Testis (tissue), 2 donors: ENCODE results near the gene GART.

Source experiments
- CTCF ChIP-seq, 3 experiments: fragments of 450-650 bp in 2 of 3; fragments of 200-600 bp in 1 of 3; sonication (generic) in 1 of 3; IDR thresholded peaks; one replicate each; pipeline ENCODE4 v1.5.1; 2016 to 2019; ENCODE audit warnings: antibody characterized with exemption in 3 of 3, mild to moderate bottlenecking in 2 of 3, moderate library complexity in 1 of 3
- POLR2A ChIP-seq: fragments of 450-650 bp; IDR thresholded peaks from one replicate; pipeline ENCODE4 v1.6.1; 2017; ENCODE audit warnings: antibody characterized with exemption, mild to moderate bottlenecking, moderate library complexity

GRCh38 chr21:33568448-33568847 lies 26.5 kb upstream of the GART start:
- TF ChIP-seq CTCF (IDR thresholded peaks at IDR 0.05) (no peak), POLR2A (no peak)
